Stimulated activated CD8-positive, alpha-beta memory T cell treated with anti-CD3 and anti-CD28 coated beads, Interleukin-7, amount 100 ng/mL, for 4 hours (primary cell): ENCODE measurements around the gene ILRUN.
"Not testable (repeated sequence)": the region's sequence is repeated elsewhere in the genome, so short reads cannot be mapped to it uniquely, and the experiment has no call there.

Source experiments
- DNase-seq, 2 donors: peaks; one replicate each; pipeline ENCODE4 v3.0.0-alpha.2; 2020; ENCODE audit warnings: low read depth in 2 of 2

The ILRUN gene

DNA sequence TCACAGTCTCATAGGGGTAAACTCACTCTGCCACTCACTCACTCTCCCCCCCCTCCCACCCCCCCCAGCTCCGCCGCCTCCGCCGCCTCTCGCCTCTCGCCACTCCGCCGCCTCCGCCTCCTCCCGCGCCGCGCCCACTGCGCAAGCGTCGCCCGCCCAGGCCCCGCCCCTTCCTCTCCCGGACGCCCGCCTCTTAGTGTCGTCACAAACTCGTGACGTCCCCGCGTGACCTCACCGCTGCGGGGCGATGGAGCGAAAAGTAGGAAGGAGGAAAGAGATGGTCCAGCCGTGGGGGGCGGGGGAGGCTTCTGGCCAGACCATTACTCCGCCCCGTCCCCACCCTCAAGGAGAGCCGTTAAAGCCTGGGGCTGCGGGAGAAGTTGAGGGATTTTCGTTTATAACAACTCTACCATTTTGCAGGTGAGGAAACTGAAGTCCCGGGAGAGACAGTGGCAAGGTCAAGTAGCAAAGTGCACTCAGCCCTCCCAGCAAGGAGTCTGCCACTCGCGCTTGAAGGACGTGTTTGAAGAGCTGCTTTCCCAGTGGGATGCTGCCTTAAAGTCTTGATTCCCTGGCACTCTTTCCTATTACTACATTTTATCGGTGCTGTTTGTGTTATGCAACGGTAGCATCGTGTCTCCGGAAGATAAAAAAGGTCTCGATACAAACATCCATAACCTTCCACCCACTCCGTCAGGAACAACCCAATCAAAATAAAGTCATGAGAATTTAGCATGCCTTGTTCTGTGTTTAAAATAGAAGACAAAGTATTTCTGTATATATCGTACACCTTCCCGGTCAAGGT lies at the start of gene ILRUN:
Gene ILRUN (minus strand): TSS at position 29 of the 805 bp plus-strand sequence. CDS start 164 bp downstream, outside the sequence.
- DNase-seq: peak; percentile 94 to 95

DNA sequence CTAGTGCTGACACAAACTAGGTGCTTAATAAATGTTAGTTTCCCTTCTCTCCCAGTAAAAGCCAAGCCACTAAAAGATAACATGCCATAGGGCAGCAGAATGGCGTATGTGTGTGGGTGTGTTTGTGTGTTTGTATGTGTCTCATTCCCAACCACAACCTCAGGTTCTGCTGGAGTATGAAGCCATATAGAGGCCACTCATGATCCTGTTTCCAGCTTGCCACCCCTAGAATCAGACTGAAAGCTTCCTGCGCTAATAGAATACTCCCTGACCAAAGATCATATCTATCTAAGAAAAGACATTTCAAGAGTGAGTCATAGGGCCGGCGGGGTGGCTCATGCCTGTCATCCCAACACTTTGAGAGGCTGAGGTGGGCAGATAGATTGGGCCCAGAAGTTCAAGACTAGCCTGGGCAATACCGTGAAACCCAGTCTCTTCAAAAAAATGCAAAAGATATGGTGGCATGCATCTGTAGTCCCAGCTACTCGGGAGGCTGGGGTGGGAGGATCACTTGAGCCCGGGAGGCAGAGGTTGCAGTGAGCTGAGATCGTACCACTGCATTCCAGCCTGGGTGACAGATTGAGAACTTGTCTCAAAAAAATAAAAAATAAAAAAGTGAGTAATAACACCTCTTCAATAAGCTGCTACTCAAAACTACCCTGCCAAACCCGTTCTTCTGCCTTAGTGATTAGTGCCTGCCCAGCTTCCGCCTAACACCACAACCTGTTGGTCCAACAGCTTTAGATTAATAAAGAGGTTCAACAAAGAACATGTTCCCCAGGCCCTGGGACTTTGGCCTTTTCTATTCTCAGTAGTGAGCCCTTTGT lies 48.9 kb upstream of the ILRUN start:
- no peak for DNase-seq

DNA sequence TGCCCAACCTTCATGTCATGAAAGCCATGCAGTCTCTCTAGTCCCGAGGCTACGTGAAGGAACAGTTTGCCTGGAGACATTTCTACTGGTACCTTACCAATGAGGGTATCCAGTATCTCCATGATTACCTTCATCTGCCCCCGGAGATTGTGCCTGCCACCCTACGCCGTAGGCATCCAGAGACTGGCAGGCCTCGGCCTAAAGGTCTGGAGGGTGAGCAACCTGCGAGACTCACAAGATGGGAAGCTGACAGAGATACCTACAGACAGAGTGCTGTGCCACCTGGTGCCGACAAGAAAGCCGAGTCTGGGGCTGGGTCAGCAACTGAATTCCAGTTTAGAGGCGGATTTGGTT lies 47.7 kb upstream of the ILRUN start:
- DNase-seq: not testable (repeated sequence)

GRCh38 chr6:34743625-34744293 lies 47.2 kb upstream of the ILRUN start:
- no peak for DNase-seq

GRCh38 chr6:34742094-34742493 lies 45.5 kb upstream of the ILRUN start:
- DNase-seq: no peak

DNA sequence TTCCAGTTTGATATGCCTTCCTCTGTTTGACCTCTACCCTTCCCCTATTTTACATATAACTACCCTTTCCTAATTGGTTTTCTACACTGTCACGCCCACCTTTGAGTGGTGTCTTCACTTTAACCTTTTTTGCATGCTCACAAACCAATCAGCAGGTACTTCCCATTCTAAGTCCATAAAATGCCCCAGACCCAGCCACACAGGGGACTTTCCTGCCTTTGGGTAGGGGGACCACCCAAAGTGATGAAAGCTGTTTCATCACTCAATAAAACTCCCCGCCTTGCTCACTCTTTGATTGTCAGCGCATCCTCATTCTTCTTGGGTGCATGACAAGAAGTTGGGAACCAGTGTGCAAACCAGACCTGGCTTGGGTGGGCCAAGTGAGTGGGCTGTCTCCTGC lies 40.3 kb upstream of the ILRUN start:
- no peak for DNase-seq

GRCh38 chr6:34731393-34732060 lies 35.0 kb upstream of the ILRUN start:
- DNase-seq: no peak

GRCh38 chr6:34729631-34730470 lies 33.3 kb upstream of the ILRUN start:
- DNase-seq: no peak

DNA sequence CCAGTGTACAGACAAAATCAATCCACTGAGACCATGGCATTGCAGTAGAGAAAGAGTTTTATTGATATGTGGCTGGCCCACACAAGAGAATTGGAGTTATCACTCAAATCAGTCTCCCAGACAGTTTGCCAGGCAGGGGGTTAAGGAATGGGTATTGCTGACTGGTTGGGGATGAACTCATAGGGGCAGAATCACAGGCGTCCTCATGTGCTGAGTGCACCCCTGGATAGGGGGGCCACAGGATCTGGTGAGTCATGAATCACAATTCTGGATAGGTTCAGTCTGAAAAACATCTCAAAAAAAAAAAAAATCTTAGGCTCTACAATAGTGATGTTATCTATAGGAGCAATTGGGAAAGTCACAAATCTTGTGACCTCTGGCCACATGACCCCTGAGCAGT lies 29.5 kb upstream of the ILRUN start:
- no peak for DNase-seq

DNA sequence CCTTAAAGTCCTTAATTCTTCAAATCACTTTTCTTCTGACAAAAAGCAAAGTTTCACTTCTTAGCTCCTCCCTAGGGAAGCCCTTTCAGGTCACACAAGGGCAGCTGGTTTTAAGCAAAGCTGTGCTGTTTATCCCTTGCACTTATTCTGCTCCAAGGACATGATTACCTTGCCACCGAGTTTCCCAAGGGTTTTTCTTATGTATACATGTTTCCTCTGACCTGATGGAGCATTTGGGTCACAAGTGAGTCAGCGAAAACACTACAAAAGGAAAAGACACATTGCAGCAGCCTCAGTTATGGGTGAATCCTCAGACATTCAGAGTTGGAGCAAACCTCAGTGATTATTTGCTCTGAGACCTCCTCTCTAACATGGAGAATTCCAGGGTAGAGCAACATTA lies 26.6 kb upstream of the ILRUN start:
- DNase-seq: no peak

GRCh38 chr6:34722451-34722850 lies 25.9 kb upstream of the ILRUN start:
- DNase-seq: no peak

DNA sequence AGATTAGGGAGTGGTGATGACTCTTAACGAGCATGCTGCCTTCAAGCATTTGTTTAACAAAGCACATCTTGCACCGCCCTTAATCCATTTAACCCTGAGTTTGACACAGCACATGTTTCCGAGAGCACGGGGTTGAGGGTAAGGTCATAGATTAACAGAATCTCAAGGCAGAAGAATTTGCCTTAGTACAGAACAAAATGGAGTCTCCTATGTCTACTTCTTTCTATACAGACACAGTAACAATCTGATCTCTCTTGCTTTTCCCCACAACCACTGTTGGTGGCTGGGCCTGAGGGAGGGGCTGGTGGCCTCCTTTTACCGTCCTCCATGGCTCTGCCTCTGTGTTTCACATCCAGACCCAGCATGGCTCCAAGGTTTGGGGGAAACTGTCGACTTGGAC lies 23.6 kb upstream of the ILRUN start:
- not testable (repeated sequence) for DNase-seq

- not testable (repeated sequence) for DNase-seq
Observed at GRCh38 chr6:34719646-34720045, 23.1 kb upstream of the ILRUN start.

DNA sequence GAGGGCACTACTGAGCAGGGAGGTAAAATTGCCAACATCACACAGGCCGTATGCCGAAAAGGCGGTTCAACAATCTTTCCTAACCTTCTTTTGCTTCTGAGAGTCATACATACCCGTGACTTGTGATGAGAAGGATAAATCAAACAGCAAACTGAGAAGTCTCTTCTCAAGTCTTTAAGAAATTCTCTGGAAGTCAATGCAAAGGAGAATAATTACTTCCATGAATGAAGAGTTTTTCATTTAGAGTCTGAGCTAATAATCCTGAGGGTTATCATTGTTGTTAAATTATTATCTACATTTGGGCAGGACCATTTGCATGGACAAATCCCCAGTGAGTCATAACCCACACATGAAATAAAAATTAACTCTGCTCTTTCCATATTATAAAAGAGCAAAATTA lies 22.4 kb upstream of the ILRUN start:
- DNase-seq: no peak

DNA sequence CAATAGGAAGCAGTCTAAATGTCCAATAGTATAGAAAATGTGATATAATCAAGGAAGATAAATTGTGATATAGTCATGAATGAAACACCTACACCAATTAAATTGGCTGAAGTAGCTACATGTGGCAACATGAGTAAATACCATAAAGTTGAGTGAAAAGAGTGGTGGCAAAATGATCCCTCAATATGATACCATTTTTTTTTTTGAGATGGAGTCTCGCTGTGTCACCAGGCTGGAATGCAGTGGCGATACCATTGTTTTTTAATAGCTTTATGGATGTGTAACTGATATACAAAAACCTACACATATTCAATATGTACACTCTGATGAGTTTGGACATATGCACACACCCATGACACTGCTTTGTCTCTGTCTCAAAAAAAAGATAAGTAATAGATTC lies 20.9 kb upstream of the ILRUN start:
- no peak for DNase-seq

DNA sequence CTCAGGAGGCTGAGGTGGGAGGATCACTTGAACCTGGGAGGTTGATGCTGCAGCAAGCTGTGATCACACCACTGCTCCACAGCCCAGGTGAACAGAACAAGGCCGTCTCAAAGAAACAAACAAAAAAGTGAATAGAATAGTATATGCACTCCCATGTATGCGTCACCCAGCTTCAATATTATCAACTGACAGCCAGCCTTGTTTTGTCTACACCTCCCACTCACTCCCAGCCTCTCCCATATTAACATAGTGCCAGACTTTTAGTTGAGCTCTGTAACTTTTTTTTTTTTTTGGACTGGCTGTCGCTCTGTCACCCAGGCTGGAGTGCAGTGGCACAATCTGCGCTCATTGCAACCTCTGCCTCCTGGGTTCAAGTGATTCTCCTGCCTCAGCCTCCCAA lies 18.1 kb upstream of the ILRUN start:
- DNase-seq: no peak

DNA sequence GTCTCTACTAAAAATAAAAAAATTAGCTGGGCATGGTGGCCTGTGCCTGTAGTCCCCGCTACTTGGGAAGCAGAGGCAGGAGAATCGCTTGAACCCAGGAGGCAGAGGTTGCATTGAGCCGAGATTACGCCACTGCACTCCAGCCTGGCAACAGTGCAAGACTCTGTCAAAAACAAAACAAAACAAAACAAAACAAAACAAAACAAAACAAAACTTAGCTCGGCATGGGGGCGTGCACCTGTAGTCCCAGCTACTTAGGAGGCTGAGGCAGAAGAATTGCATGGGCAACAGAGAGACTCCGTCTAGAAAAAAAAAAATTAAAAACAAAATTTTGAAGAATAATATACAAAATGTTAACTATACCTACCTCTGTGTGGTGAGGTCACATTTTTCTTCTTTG lies 16.3 kb upstream of the ILRUN start:
- DNase-seq: not testable (repeated sequence)

DNA sequence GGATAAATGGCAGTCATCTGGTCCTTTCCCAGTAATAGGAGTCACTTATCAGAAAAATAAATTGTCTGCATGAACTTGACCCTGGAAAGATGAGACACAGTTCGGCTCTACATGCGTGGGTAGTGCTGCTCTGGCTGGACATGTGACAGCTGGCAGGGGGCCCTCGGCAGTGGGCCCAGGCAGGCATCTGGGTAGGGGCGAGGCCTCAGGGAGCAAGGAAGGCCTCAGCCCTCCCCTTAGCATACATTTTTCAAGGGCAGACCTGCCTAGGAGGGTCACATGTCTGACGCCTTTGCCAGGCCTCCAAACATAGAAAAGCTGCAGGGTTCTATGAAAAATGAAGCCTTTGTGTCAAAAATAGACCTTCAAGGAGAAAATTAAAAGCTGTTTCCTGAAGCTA lies 12.8 kb upstream of the ILRUN start:
- no peak for DNase-seq

DNA sequence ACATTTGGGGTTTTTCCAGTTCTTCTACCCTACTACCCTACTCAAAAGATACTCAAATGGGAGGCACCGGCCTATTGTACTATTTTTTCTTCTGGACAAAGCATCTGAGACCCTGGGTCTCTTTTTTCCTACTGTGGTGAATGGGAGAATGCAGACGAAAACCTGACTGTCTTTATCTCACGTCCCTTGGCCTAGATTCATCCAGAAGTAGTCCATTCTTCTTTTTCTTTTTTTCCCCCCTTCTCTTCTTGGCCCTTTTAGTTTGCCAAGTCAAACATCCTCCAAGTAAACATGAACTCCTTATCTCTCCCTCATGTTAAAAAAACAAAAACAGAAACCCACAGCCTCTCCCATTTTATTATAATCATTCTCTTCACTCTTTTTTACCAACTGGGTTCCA lies 8.7 kb upstream of the ILRUN start:
- no peak for DNase-seq

- DNase-seq: no peak
Observed at GRCh38 chr6:34701199-34701598, 4.6 kb upstream of the ILRUN start.

GRCh38 chr6:34697904-34698559 lies 1.5 kb upstream of the ILRUN start:
- no peak for DNase-seq
